WTC11 (cell line): Measurements from ENCODE around the gene IFFO2. TPM values are rescaled to one million over a fixed set of nuclear protein-coding genes. Genes with fewer than 3 reads are reported as not detected.

Source experiments
- ATAC-seq: fragments of 200-7000 bp; cut with Tn5 transposase; 2 replicates; pipeline ENCODE4 v1.10.0; 2021; ENCODE audit warnings: mild to moderate bottlenecking, moderate library complexity
- CTCF ChIA-PET: fragments of 300-600 bp; sonication (Branson Sonifier 250); formaldehyde crosslinking; loops from one replicate; lab custom pipeline; 2021; ENCODE audit warnings: antibody characterized with exemption; lab: Charles Lee
- POLR2A ChIA-PET: fragments of 350-600 bp; sonication (Branson Sonifier 250); formaldehyde crosslinking; loops from one replicate; lab custom pipeline; 2021; ENCODE audit warnings: antibody characterized with exemption; lab: Charles Lee
- DNase-seq: peaks from one replicate; pipeline ENCODE4 v3.0.0; 2021; ENCODE audit warnings: low spot score
- H3K27ac Mint-ChIP-seq: 2 replicates; pipeline ENCODE4 v1.8.0; 2021; ENCODE audit warnings: mixed read lengths
- H3K27me3 Mint-ChIP-seq: 2 replicates; pipeline ENCODE4 v1.8.0; 2021; ENCODE audit warnings: low read depth, mild to moderate bottlenecking, moderate library complexity, mixed read lengths
- H3K36me3 Mint-ChIP-seq: 2 replicates; pipeline ENCODE4 v1.8.0; 2021; ENCODE audit warnings: mixed read lengths
- H3K4me1 Mint-ChIP-seq: 2 replicates; pipeline ENCODE4 v1.8.0; 2022; ENCODE audit warnings: mixed read lengths
- H3K4me3 Mint-ChIP-seq: 2 replicates; pipeline ENCODE4 v1.8.0; 2021; ENCODE audit warnings: mild to moderate bottlenecking, moderate library complexity, mixed read lengths
- H3K9me3 Mint-ChIP-seq: 2 replicates; pipeline ENCODE4 v1.8.0; 2021; ENCODE audit warnings: mixed read lengths
- ATF1 ChIP-seq: sonication (generic); formaldehyde crosslinking; IDR thresholded peaks from 2 replicates; pipeline ENCODE4 v1.8.1; 2023; ENCODE audit warnings: mild to moderate bottlenecking, moderate library complexity, missing genetic modification reagents
- CREB1 ChIP-seq: sonication (generic); formaldehyde crosslinking; IDR thresholded peaks from 2 replicates; pipeline ENCODE4 v1.8.0; 2023; ENCODE audit warnings: mild to moderate bottlenecking, missing genetic modification reagents
- ELF4 ChIP-seq: sonication (generic); formaldehyde crosslinking; IDR thresholded peaks from 2 replicates; pipeline ENCODE4 v1.8.1; 2022; ENCODE audit warnings: low read depth, mild to moderate bottlenecking, moderate library complexity, missing genetic modification reagents
- EMX1 ChIP-seq: fragments of 250-450 bp; sonication (Bioruptor Pico); IDR thresholded peaks from 2 replicates; pipeline ENCODE4 v1.8.0; 2021; ENCODE audit warnings: mild to moderate bottlenecking
- ESRRA ChIP-seq: sonication (generic); formaldehyde crosslinking; IDR thresholded peaks from 2 replicates; pipeline ENCODE4 v1.8.1; 2022; ENCODE audit warnings: mild to moderate bottlenecking, missing genetic modification reagents, borderline replicate concordance
- HMGA2 ChIP-seq: fragments of 250-450 bp; sonication (Bioruptor Pico); IDR thresholded peaks from 2 replicates; pipeline ENCODE4 v1.4.0; 2021; ENCODE audit warnings: mild to moderate bottlenecking, moderate library complexity
- TCF7 ChIP-seq: sonication (generic); formaldehyde crosslinking; IDR thresholded peaks from 2 replicates; pipeline ENCODE4 v1.8.0; 2022; ENCODE audit warnings: mild to moderate bottlenecking, low read depth, missing genetic modification reagents, moderate library complexity
- TEAD1 ChIP-seq: sonication (generic); formaldehyde crosslinking; IDR thresholded peaks from 2 replicates; pipeline ENCODE4 v1.8.0; 2022; ENCODE audit warnings: mild to moderate bottlenecking, missing genetic modification reagents
- ZNF263 ChIP-seq: sonication (generic); formaldehyde crosslinking; IDR thresholded peaks from 2 replicates; pipeline ENCODE4 v1.8.1; 2022; ENCODE audit warnings: low read depth, mild to moderate bottlenecking, moderate library complexity, missing genetic modification reagents
- total RNA-seq: library from RNA; stranded (reverse); gene quantifications from 3 replicates; pipeline ENCODE4 v1.2.3, GENCODE V29; 2021
- TF ChIP-seq, protein P1 (sequence below): sonication (generic); formaldehyde crosslinking; conservative IDR thresholded peaks from 2 replicates; pipeline ENCODE4 v1.8.1; 2022; ENCODE audit warnings: mild to moderate bottlenecking, missing genetic modification reagents
- TF ChIP-seq, protein P2 (sequence below): sonication (generic); formaldehyde crosslinking; IDR thresholded peaks from 2 replicates; pipeline ENCODE4 v1.8.0; 2022; ENCODE audit warnings: mild to moderate bottlenecking, missing genetic modification reagents
- TF ChIP-seq, protein P3 (sequence below): fragments of 250-450 bp; sonication (Bioruptor Pico); conservative IDR thresholded peaks from 2 replicates; pipeline ENCODE4 v1.9.0; 2021; ENCODE audit warnings: mild to moderate bottlenecking
- TF ChIP-seq, protein P4 (sequence below): sonication (generic); formaldehyde crosslinking; IDR thresholded peaks from 2 replicates; pipeline ENCODE4 v1.8.1; 2023; ENCODE audit warnings: mild to moderate bottlenecking, missing genetic modification reagents
- TF ChIP-seq, protein P5 (sequence below): sonication (generic); formaldehyde crosslinking; IDR thresholded peaks from 2 replicates; pipeline ENCODE4 v1.8.1; 2023; ENCODE audit warnings: mild to moderate bottlenecking, missing genetic modification reagents, moderate library complexity
- TF ChIP-seq, protein P6 (sequence below): fragments of 250-450 bp; sonication (Bioruptor Pico); IDR thresholded peaks from 2 replicates; pipeline ENCODE4 v1.8.0; 2021; ENCODE audit warnings: mild to moderate bottlenecking
- TF ChIP-seq, protein P7 (sequence below): sonication (generic); formaldehyde crosslinking; IDR thresholded peaks from 2 replicates; pipeline ENCODE4 v1.8.1; 2023; ENCODE audit warnings: mild to moderate bottlenecking, missing genetic modification reagents

The IFFO2 gene
- total RNA-seq, 1 experiment from 2014 or later: 8.1 TPM

DNA sequence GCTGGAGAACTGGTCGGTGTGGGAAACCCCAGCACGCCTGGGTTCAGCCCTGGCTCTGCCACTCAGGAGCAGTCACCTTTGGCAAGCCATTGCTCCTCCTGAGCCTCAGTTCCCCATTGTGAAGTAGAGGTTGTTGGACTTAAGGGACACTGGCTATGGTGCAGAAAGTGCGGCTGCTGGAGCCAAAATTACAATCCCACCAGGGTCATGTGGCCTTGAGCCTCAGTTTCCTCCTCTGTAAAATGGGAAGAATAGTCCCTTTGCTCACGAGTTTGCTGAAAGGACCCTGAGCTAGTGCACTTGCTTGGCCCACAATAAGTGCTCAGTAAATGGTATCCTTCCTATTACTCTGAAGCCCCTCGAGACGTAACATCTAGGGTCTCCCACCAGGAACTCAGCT lies 82.4 kb downstream of the IFFO2 start:
- Mint-ChIP-seq H3K4me3 (no peak overlapping the region), H3K9me3 (no peaks in the 10 kb centered on the region), H3K27ac (no peak overlapping the region), H3K4me1 (no peaks in the 10 kb centered on the region), H3K27me3 (no peaks in the 10 kb centered on the region), H3K36me3 (no peaks in the 10 kb centered on the region)
- TF ChIP-seq, protein P1, sequence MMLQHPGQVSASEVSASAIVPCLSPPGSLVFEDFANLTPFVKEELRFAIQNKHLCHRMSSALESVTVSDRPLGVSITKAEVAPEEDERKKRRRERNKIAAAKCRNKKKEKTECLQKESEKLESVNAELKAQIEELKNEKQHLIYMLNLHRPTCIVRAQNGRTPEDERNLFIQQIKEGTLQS: no peak
- TF ChIP-seq, protein P2, sequence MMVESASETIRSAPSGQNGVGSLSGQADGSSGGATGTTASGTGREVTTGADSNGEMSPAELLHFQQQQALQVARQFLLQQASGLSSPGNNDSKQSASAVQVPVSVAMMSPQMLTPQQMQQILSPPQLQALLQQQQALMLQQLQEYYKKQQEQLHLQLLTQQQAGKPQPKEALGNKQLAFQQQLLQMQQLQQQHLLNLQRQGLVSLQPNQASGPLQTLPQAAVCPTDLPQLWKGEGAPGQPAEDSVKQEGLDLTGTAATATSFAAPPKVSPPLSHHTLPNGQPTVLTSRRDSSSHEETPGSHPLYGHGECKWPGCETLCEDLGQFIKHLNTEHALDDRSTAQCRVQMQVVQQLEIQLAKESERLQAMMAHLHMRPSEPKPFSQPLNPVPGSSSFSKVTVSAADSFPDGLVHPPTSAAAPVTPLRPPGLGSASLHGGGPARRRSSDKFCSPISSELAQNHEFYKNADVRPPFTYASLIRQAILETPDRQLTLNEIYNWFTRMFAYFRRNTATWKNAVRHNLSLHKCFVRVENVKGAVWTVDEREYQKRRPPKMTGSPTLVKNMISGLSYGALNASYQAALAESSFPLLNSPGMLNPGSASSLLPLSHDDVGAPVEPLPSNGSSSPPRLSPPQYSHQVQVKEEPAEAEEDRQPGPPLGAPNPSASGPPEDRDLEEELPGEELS (CRISPR knock-in tag): no peak
- TF ChIP-seq ZNF263 (no peak), ESRRA (CRISPR knock-in tag) (no peak)
- ChIA-PET POLR2A (no interaction called here), CTCF (interaction anchor here (0.7 to 3.6 kb wide), 9 partner anchors 11 to 290 kb away, joined by 3 to 39 read pairs (median 4); no protein-coding TSS in a partner anchor)
- ATAC-seq (no peak), DNase-seq (no peak)

DNA sequence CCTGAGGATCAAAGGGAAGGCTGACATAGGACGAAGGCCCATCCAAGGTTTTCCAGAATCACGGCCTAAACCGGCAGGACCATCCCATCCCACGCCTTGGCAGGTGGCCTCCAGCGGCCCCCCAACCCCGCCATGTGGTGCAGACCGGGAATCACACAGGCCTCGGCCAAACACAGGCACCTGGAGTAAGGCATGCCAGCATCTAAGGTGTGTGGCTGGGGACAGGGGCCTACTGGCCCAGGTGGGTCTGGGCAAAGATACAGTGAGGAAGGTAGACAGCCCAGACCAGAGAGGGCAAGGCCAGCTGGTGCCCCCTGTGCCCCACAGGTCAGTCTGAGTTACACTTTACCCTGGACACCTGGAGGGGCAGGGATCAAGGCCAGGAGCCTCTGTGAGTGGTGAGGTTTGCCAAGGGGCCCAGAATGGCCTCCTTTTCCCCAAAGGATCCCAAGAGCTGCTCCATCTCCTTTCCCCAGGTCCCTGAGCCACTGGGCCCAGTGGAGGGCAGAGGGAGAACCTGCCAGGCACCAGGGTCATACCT lies 84.3 kb downstream of the IFFO2 start:
- POLR2A ChIA-PET: no interaction called here
- TF ChIP-seq, protein P3, sequence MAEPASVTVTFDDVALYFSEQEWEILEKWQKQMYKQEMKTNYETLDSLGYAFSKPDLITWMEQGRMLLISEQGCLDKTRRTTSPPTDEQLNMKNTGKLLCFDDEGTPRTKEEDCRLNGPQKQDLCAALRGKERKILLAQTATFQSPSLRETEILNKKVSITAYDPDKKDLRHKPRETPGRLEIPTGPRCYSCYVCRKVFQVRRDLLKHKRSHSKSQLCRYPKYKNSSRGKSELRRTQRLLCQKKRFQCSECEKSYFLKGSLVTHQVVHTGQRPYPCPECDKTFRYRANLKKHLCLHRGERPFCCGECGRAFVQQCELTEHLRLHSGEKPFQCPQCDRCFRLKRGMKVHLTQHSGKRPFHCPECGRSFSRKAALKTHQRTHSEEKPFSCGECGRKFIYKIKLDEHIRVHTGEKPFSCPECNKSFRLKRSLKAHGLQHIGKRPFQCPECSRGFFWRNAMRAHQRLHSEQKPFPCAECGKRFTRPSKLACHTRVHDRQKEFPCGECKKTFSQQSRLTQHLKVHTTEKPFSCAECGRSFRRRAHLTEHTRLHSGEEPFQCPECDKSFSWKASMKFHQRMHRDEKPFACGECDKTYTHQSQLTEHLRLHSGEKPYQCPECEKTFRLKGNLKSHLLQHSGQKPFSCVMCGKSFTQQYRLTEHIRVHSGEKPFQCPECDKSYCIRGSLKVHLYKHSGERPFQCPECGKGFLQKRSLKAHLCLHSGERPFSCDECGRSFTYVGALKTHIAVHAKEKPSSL (CRISPR knock-in tag): no peak
- TF ChIP-seq EMX1 (CRISPR knock-in tag) (no peak), TEAD1 (no peak), ELF4 (CRISPR knock-in tag) (no peak), HMGA2 (no peak), TCF7 (no peak), ATF1 (CRISPR knock-in tag) (no peak), CREB1 (CRISPR knock-in tag) (no peak)
- TF ChIP-seq, protein P4, sequence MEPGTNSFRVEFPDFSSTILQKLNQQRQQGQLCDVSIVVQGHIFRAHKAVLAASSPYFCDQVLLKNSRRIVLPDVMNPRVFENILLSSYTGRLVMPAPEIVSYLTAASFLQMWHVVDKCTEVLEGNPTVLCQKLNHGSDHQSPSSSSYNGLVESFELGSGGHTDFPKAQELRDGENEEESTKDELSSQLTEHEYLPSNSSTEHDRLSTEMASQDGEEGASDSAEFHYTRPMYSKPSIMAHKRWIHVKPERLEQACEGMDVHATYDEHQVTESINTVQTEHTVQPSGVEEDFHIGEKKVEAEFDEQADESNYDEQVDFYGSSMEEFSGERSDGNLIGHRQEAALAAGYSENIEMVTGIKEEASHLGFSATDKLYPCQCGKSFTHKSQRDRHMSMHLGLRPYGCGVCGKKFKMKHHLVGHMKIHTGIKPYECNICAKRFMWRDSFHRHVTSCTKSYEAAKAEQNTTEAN (CRISPR knock-in tag): no peak
- TF ChIP-seq, protein P5, sequence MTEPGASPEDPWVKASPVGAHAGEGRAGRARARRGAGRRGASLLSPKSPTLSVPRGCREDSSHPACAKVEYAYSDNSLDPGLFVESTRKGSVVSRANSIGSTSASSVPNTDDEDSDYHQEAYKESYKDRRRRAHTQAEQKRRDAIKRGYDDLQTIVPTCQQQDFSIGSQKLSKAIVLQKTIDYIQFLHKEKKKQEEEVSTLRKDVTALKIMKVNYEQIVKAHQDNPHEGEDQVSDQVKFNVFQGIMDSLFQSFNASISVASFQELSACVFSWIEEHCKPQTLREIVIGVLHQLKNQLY: no peak
- TF ChIP-seq, protein P6, sequence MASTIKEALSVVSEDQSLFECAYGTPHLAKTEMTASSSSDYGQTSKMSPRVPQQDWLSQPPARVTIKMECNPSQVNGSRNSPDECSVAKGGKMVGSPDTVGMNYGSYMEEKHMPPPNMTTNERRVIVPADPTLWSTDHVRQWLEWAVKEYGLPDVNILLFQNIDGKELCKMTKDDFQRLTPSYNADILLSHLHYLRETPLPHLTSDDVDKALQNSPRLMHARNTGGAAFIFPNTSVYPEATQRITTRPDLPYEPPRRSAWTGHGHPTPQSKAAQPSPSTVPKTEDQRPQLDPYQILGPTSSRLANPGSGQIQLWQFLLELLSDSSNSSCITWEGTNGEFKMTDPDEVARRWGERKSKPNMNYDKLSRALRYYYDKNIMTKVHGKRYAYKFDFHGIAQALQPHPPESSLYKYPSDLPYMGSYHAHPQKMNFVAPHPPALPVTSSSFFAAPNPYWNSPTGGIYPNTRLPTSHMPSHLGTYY (CRISPR knock-in tag): no peak
- TF ChIP-seq, protein P7, sequence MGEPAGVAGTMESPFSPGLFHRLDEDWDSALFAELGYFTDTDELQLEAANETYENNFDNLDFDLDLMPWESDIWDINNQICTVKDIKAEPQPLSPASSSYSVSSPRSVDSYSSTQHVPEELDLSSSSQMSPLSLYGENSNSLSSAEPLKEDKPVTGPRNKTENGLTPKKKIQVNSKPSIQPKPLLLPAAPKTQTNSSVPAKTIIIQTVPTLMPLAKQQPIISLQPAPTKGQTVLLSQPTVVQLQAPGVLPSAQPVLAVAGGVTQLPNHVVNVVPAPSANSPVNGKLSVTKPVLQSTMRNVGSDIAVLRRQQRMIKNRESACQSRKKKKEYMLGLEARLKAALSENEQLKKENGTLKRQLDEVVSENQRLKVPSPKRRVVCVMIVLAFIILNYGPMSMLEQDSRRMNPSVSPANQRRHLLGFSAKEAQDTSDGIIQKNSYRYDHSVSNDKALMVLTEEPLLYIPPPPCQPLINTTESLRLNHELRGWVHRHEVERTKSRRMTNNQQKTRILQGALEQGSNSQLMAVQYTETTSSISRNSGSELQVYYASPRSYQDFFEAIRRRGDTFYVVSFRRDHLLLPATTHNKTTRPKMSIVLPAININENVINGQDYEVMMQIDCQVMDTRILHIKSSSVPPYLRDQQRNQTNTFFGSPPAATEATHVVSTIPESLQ (CRISPR knock-in tag): no peak
- TF ChIP-seq, protein P2 (CRISPR knock-in tag): no peak
- TF ChIP-seq, all 79 proteins: peak for 0
- Mint-ChIP-seq H3K27me3 (no peaks in the 10 kb centered on the region), H3K4me3 (no peak overlapping the region), H3K27ac (no peak overlapping the region), H3K4me1 (no peaks in the 10 kb centered on the region), H3K36me3 (no peaks in the 10 kb centered on the region), H3K9me3 (no peaks in the 10 kb centered on the region)
- CTCF ChIA-PET: interaction anchor here (0.6 to 1.0 kb wide), 2 partner anchors 12 to 78 kb away, joined by 3 read pairs; no protein-coding TSS in a partner anchor
- DNase-seq: no peak
- ATAC-seq: no peak
